ENCODE data around the gene CACNA2D2.

GRCh38 chr3:50425911-50426310 lies 77.5 kb downstream of the CACNA2D2 start:
- TF ChIP-seq CTCF (IDR thresholded peaks at IDR 0.05; ENCODE audit: insufficient read depth, low read length, poor library complexity, severe bottlenecking) (no peak), EZH2phosphoT487 (conservative IDR thresholded peaks at IDR 0.05; ENCODE audit: low read length) (no peak)

Measured in SU-DHL-6 (cell line).